BLaER1 treated with 17β-estradiol and CSF1 and Interleukin-3, amounts not matched to agents 10 nM and 100 nM (cell line): ENCODE results near the gene ZNF787.

Experiments used
- H3K27ac ChIP-seq, 11 experiments: shearing (Covaris generic); formaldehyde crosslinking; 2 replicates each; pipeline ENCODE4 v1.8.1; 2022
- H3K27me3 ChIP-seq, 11 experiments: shearing (Covaris generic); formaldehyde crosslinking; 2 replicates each; pipeline ENCODE4 v1.8.1; 2022
- H3K36me3 ChIP-seq, 11 experiments: shearing (Covaris generic); formaldehyde crosslinking; 2 replicates each; pipeline ENCODE4 v1.8.1; 2022
- H3K4me1 ChIP-seq, 10 experiments: shearing (Covaris generic); formaldehyde crosslinking; 2 replicates each; pipeline ENCODE4 v1.8.1; 2022
- H3K4me2 ChIP-seq, 11 experiments: shearing (Covaris generic); formaldehyde crosslinking; 2 replicates each; pipeline ENCODE4 v1.8.1; 2022
- H3K4me3 ChIP-seq, 10 experiments: shearing (Covaris generic); formaldehyde crosslinking; 2 replicates each; pipeline ENCODE4 v1.8.1; 2022
- H3K9ac ChIP-seq, 11 experiments: shearing (Covaris generic); formaldehyde crosslinking; 2 replicates each; pipeline ENCODE4 v1.8.1; 2022
- H3K9me3 ChIP-seq, 11 experiments: shearing (Covaris generic); formaldehyde crosslinking; replicated peaks in 1 of 11; 2 replicates each; pipeline ENCODE4 v1.8.1; 2022
- H4K20me1 ChIP-seq, 11 experiments: shearing (Covaris generic); formaldehyde crosslinking; 2 replicates each; pipeline ENCODE4 v1.8.1; 2022
- Cebpa-rat ChIP-seq, 11 experiments: shearing (Covaris generic); IDR thresholded peaks; 2 replicates each; pipeline ENCODE4 v1.8.1; 2022

The ZNF787 gene

DNA sequence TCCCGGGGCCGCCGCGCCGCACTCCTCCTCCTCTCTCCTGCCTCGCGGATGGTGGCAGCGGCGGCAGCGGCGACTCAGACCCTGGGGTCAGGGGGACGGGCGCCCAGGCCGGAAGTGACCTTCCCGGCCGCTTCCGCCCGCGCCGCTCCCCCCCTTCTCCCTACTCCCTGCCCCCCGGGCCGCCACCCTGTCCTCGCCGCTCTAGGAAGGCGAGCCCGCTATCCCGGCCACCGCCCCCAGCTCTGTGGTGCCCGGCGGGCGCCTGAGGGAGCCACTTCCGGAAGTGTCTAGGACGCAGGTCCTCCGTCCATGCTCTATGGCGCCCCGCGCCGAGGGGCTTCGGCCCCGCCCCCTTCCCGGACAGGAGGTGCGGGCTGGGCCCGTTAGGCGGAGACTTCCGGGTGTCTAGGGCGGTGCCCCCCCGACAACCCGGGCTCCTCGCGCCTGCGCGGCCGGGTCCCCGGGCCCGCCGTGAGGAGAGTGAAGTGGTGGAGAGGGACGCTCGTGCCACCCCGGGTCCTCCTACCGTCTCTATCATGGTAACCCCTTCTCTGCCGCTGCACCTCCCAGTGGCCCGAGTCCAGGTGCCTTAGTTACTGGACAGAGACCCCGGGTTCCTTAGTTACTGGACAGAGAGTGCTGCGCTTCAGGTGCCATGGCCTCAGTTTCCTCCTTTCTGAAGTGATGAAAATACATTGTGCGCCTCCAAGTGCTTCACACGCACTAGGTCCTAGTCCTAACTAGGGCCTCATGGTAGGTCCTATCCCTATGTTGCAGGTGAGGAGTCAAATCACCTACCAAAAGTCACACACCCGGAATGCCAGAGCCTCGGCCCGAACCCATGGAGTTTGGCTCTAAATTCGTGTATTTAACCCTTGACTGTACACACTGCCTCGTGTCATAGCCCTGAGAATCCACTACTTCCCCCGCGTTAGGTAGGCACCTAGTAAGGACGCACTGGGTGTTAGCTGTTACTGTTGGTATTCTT lies at the start of gene ZNF787:
ZNF787 (minus strand) TSS at position 116 of the 988 bp plus-strand sequence. CDS start 18,078 bp downstream, outside the sequence.
- peak within 1 kb of the TSS; percentile 86 to 98 (median 97) for H3K27ac ChIP-seq
- no peaks in the 10 kb centered on the region for H3K27me3 ChIP-seq
- peak within 1 kb of the TSS; percentile 87 to 98 (median 95) for H3K9ac ChIP-seq
- peaks cover 50 to 72% (median 70%) of the 10 kb centered on the region in 10 experiments for H3K4me1 ChIP-seq
- H3K9me3 ChIP-seq: no peaks in the 10 kb centered on the region
- peak within 1 kb of the TSS; percentile 60 to 80 (median 66) for H3K4me3 ChIP-seq
- H3K4me2 ChIP-seq: peak within 1 kb of the TSS; percentile 86 to 100 (median 98)
- peaks cover 5 to 34% (median 22%) of the 10 kb centered on the region in 11 experiments; a peak in 18 of 22 replicates for H3K36me3 ChIP-seq
- peaks cover 23 to 37% (median 34%) of the 10 kb centered on the region in 11 experiments for H4K20me1 ChIP-seq
- TF ChIP-seq Cebpa-rat (IDR thresholded peaks at IDR 0.05): no peak

- H3K27ac ChIP-seq: no peak overlapping the region
- no peaks in the 10 kb centered on the region for H3K36me3 ChIP-seq
- H3K4me3 ChIP-seq: no peak overlapping the region
- H3K4me1 ChIP-seq: peaks cover 0 to 11% (median 1%) of the 10 kb centered on the region in 10 experiments; a peak in 12 of 20 replicates
- no peaks in the 10 kb centered on the region for H3K9me3 ChIP-seq
- peaks cover 0 to 4% (median 0%) of the 10 kb centered on the region in 11 experiments; a peak in 3 of 22 replicates for H4K20me1 ChIP-seq
- TF ChIP-seq Cebpa-rat (IDR thresholded peaks at IDR 0.05): no peak
- H3K4me2 ChIP-seq: no peak overlapping the region
- no peaks in the 10 kb centered on the region for H3K27me3 ChIP-seq
- H3K9ac ChIP-seq: no peak overlapping the region
Observed at GRCh38 chr19:56170261-56170660, 49.2 kb upstream of the ZNF787 start.

- peaks cover 0 to 10% (median 0%) of the 10 kb centered on the region in 11 experiments; a peak in 5 of 22 replicates for H3K36me3 ChIP-seq
- H4K20me1 ChIP-seq: peaks cover 0 to 26% (median 15%) of the 10 kb centered on the region in 11 experiments; a peak in 15 of 22 replicates
- no peak overlapping the region for H3K4me3 ChIP-seq
- H3K9ac ChIP-seq: no peak overlapping the region
- no peaks in the 10 kb centered on the region for H3K9me3 ChIP-seq
- H3K27ac ChIP-seq: no peak overlapping the region
- H3K27me3 ChIP-seq: no peaks in the 10 kb centered on the region
- H3K4me1 ChIP-seq: peaks cover 13 to 33% (median 25%) of the 10 kb centered on the region in 10 experiments
- no peak for TF ChIP-seq Cebpa-rat (IDR thresholded peaks at IDR 0.05)
- no peak overlapping the region for H3K4me2 ChIP-seq
Observed at GRCh38 chr19:56167064-56167578, 46.0 kb upstream of the ZNF787 start.

DNA sequence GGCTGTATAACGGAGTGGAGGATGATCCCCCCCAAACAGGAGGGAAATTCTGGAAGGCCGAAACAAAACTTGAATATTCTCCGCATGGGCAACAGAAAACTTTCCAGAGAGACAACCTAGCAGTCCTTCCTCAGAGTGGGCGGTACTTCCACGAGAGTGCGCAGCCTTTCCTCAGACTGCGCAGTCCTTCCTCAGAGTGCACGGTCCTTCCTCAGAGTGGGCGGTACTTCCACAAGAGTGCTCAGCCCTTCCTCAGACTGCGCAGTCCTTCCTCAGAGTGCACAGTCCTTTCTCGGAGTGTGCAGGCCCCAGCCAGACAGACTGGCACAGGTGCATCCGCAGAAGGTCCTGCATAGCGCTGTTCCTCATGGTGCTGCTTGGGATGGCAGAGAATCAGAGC lies 42.0 kb upstream of the ZNF787 start:
- Histone ChIP-seq H3K27me3 (no peaks in the 10 kb centered on the region), H3K36me3 (peaks cover 33 to 50% (median 38%) of the 10 kb centered on the region in 11 experiments), H3K4me1 (peaks cover 23 to 37% (median 33%) of the 10 kb centered on the region in 10 experiments), H3K9ac (no peak overlapping the region), H3K4me2 (peak overlapping the region in 10 of 11 experiments; percentile 5 to 80 (median 58); a peak in 16 of 22 replicates), H3K4me3 (no peak overlapping the region), H3K9me3 (peaks cover 0 to 5% (median 0%) of the 10 kb centered on the region in 11 experiments; a peak in 4 of 22 replicates), H4K20me1 (peaks cover 0 to 52% (median 31%) of the 10 kb centered on the region in 11 experiments; a peak in 16 of 22 replicates), H3K27ac (no peak overlapping the region)
- TF ChIP-seq Cebpa-rat (IDR thresholded peaks at IDR 0.05): no peak

DNA sequence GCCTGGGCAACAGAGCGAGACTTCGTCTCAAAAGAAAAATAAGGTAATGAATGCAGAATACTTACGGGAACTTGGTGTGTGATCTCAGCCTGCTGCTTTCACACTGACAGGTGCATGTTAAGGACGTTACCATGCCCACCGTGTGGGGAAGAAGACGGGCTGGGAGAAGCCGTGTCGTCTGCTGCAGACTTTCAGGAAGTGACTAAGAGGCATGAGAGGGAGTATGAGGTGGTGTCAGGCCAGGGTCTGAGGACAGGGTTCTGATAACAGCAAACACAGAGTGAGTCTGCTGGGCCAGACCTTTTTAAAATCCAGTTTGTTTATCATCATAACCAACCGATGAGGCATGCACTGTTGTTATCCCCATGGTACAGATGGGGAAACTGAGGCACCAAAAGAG lies 41.2 kb upstream of the ZNF787 start:
- H3K4me1 ChIP-seq: peaks cover 23 to 45% (median 34%) of the 10 kb centered on the region in 10 experiments
- H4K20me1 ChIP-seq: peaks cover 0 to 57% (median 31%) of the 10 kb centered on the region in 11 experiments; a peak in 16 of 22 replicates
- H3K4me3 ChIP-seq: no peak overlapping the region
- H3K36me3 ChIP-seq: peaks cover 42 to 58% (median 46%) of the 10 kb centered on the region in 11 experiments
- peaks cover 0 to 7% (median 0%) of the 10 kb centered on the region in 11 experiments; a peak in 5 of 22 replicates for H3K9me3 ChIP-seq
- no peaks in the 10 kb centered on the region for H3K27me3 ChIP-seq
- H3K27ac ChIP-seq: no peak overlapping the region
- peak overlapping the region; percentile 22 to 80 (median 60); a peak in 20 of 22 replicates for H3K4me2 ChIP-seq
- H3K9ac ChIP-seq: no peak overlapping the region
- no peak for TF ChIP-seq Cebpa-rat (IDR thresholded peaks at IDR 0.05)

- TF ChIP-seq Cebpa-rat (IDR thresholded peaks at IDR 0.05): no peak
- no peaks in the 10 kb centered on the region for H3K27me3 ChIP-seq
- H4K20me1 ChIP-seq: peaks cover 0 to 65% (median 31%) of the 10 kb centered on the region in 11 experiments; a peak in 17 of 22 replicates
- peaks cover 49 to 66% (median 53%) of the 10 kb centered on the region in 11 experiments for H3K36me3 ChIP-seq
- no peak overlapping the region for H3K9ac ChIP-seq
- H3K4me2 ChIP-seq: peak overlapping the region; percentile 22 to 80 (median 60); a peak in 18 of 22 replicates
- peaks cover 0 to 12% (median 0%) of the 10 kb centered on the region in 11 experiments; a peak in 7 of 22 replicates for H3K9me3 ChIP-seq
- H3K4me3 ChIP-seq: no peak overlapping the region
- no peak overlapping the region for H3K27ac ChIP-seq
- peaks cover 23 to 45% (median 34%) of the 10 kb centered on the region in 10 experiments for H3K4me1 ChIP-seq
Observed at GRCh38 chr19:56161534-56161933, 40.4 kb upstream of the ZNF787 start.

GRCh38 chr19:56159622-56160271 lies 38.7 kb upstream of the ZNF787 start:
- Histone ChIP-seq H4K20me1 (peaks cover 0 to 82% (median 47%) of the 10 kb centered on the region in 11 experiments; a peak in 18 of 22 replicates), H3K36me3 (peaks cover 67 to 83% (median 71%) of the 10 kb centered on the region in 11 experiments), H3K9me3 (peaks cover 0 to 12% (median 0%) of the 10 kb centered on the region in 11 experiments; a peak in 7 of 22 replicates), H3K27me3 (no peaks in the 10 kb centered on the region), H3K4me3 (no peak overlapping the region), H3K9ac (no peak overlapping the region), H3K27ac (no peak overlapping the region), H3K4me1 (peaks cover 23 to 50% (median 34%) of the 10 kb centered on the region in 10 experiments), H3K4me2 (no peak overlapping the region)
- TF ChIP-seq Cebpa-rat (IDR thresholded peaks at IDR 0.05): no peak

DNA sequence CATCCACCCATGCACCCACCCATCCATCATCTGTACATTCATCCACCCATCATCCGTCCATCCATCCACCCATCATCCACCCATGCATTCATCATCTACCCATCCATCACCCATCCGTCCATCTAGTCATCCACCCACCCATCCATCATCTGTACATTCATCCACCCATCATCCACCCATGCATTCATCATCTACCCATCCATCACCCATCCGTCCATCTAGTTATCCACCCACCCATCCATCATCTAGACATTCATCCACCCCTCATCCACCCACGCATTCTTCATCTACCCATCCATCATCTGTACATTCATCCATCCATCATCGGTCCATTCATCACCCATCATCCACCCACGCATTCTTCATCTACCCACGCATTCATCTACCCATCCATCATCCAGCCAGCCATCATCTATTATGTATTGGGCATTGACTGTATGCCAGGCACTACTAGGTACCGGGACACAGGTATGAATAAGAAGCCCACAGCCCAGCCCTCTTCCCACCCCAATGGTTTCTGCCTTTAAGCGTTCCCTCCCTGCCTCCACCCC lies 38.0 kb upstream of the ZNF787 start:
- Histone ChIP-seq H3K9ac (no peak overlapping the region), H3K36me3 (peaks cover 73 to 90% (median 78%) of the 10 kb centered on the region in 11 experiments), H3K4me3 (no peak overlapping the region), H3K27ac (no peak overlapping the region), H4K20me1 (peaks cover 0 to 86% (median 51%) of the 10 kb centered on the region in 11 experiments; a peak in 19 of 22 replicates), H3K27me3 (no peaks in the 10 kb centered on the region), H3K4me1 (peaks cover 23 to 44% (median 30%) of the 10 kb centered on the region in 10 experiments), H3K4me2 (no peak overlapping the region), H3K9me3 (peaks cover 0 to 12% (median 0%) of the 10 kb centered on the region in 11 experiments; a peak in 7 of 22 replicates)
- no peak for TF ChIP-seq Cebpa-rat (IDR thresholded peaks at IDR 0.05)
